Body of pancreas (tissue), 4 donors: Measurements from ENCODE around the gene OR7G2. TPM values are rescaled to one million over a fixed set of nuclear protein-coding genes. Genes with fewer than 3 reads are reported as not detected.

Experiments used
- ATAC-seq: fragments of 150-250 bp; one replicate; pipeline ENCODE4 v1.9.1; 2016
- DNase-seq, 4 donors: peaks; one replicate each; pipeline ENCODE4 v3.0.0-alpha.2; 2019
- H3K27ac ChIP-seq, 4 donors: fragments of 200-600 bp; sonication (generic); 1 replicate in 3 of 4; 2 replicates in 1 of 4; pipeline versions ENCODE4 v1.5.1 to v1.6.1; 2016 to 2019; ENCODE audit warnings: mild to moderate bottlenecking in 1 of 4, mixed read lengths in 1 of 4, moderate library complexity in 1 of 4
- H3K27me3 ChIP-seq, 2 donors: fragments of 200-600 bp; sonication (generic); one replicate each; pipeline ENCODE4 v1.6.0; 2016; ENCODE audit warnings: mild to moderate bottlenecking in 1 of 2
- H3K36me3 ChIP-seq, 2 donors: fragments of 200-600 bp; sonication (generic); replicated peaks in 1 of 2; 2 replicates each; pipeline ENCODE4 v1.5.1; 2016; ENCODE audit warnings: low read depth in 2 of 2; ENCODE audit not compliant: insufficient read depth in 1 of 2
- H3K4me1 ChIP-seq: fragments of 200-600 bp; sonication (generic); one replicate; pipeline ENCODE4 v1.6.0; 2016
- H3K4me3 ChIP-seq, 2 donors: fragments of 200-600 bp; sonication (generic); 1 replicate in 1 of 2; 2 replicates in 1 of 2; pipeline ENCODE4 v1.5.1; 2016 to 2019
- H3K9me3 ChIP-seq, 3 donors: fragments of 200-600 bp; sonication (generic); 1 replicate in 2 of 3; 2 replicates in 1 of 3; pipeline ENCODE4 v1.5.1; 2016
- POLR2A ChIP-seq, 3 donors: fragments of 450-650 bp; IDR thresholded peaks; one replicate each; pipeline ENCODE4 v1.6.1; 2016; ENCODE audit warnings: antibody characterized with exemption in 3 of 3, mild to moderate bottlenecking in 2 of 3
- WGBS, 2 donors: methylation state at CpG; one replicate each; pipeline ENCODE4 v1.1.5; 2017; 5-methylcytosine and 5-hydroxymethylcytosine counted together
- intact Hi-C: fragments of 100-400 bp; cut with DNase I; formaldehyde crosslinking; loops from one replicate; pipeline ENCODE4 v1.15.1; 2023
- total RNA-seq, 2 donors: library from RNA; depleted of rRNA; stranded (reverse); fragments of >200 nt; gene quantifications; one replicate each; pipeline ENCODE4 v1.1.0, GENCODE V29; 2016
- TF ChIP-seq, protein P1 (sequence below), 7 experiments: fragments of 450-650 bp in 4 of 7; fragments of 200-600 bp in 3 of 7; sonication (generic) in 3 of 7; IDR thresholded peaks; one replicate each; pipeline ENCODE4 v1.5.1; 2016 to 2019; ENCODE audit warnings: antibody characterized with exemption in 7 of 7

The OR7G2 gene
- total RNA-seq, 2 donors from 2014 or later: not detected

DNA sequence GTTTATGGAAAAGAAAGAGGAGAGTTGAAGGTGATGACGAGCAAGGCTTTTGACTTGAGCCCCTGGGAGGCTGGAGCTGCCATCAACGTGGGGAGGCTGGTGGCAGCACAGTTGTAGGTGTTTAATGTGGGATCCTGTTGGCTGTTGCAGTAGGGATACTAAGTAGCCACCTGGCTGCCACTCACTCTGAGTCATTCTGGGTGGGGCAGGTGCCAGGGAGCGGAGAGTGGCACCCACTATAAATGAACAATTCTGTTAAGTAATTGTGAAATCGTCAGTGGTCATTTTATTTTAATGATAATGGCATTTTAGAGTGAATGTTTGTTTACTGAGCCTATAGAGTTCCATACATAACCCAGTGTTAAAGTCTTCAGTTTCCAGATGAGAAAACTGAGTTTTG is 42.7 kb upstream of the OR7G2 start:
- intact Hi-C loops: no loop called here
- ATAC-seq: no peak
- no peak for DNase-seq
- H3K4me1 ChIP-seq: no peaks in the 10 kb centered on the region
- no peak overlapping the region for H3K4me3 ChIP-seq
- TF ChIP-seq, protein P1, sequence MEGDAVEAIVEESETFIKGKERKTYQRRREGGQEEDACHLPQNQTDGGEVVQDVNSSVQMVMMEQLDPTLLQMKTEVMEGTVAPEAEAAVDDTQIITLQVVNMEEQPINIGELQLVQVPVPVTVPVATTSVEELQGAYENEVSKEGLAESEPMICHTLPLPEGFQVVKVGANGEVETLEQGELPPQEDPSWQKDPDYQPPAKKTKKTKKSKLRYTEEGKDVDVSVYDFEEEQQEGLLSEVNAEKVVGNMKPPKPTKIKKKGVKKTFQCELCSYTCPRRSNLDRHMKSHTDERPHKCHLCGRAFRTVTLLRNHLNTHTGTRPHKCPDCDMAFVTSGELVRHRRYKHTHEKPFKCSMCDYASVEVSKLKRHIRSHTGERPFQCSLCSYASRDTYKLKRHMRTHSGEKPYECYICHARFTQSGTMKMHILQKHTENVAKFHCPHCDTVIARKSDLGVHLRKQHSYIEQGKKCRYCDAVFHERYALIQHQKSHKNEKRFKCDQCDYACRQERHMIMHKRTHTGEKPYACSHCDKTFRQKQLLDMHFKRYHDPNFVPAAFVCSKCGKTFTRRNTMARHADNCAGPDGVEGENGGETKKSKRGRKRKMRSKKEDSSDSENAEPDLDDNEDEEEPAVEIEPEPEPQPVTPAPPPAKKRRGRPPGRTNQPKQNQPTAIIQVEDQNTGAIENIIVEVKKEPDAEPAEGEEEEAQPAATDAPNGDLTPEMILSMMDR (IDR thresholded peaks at IDR 0.05): no peak
- TF ChIP-seq POLR2A (IDR thresholded peaks at IDR 0.05): no peak
- no peak overlapping the region for H3K27ac ChIP-seq
- no peaks in the 10 kb centered on the region for H3K27me3 ChIP-seq
- H3K9me3 ChIP-seq: peaks cover 0 to 7% (median 0%) of the 10 kb centered on the region in 3 donors
- peaks cover 0 to 5% of the 10 kb centered on the region in 2 donors for H3K36me3 ChIP-seq
- 89 to 94% methylated on average over 4 of the region's 4 CpGs for WGBS, 2 donors

DNA sequence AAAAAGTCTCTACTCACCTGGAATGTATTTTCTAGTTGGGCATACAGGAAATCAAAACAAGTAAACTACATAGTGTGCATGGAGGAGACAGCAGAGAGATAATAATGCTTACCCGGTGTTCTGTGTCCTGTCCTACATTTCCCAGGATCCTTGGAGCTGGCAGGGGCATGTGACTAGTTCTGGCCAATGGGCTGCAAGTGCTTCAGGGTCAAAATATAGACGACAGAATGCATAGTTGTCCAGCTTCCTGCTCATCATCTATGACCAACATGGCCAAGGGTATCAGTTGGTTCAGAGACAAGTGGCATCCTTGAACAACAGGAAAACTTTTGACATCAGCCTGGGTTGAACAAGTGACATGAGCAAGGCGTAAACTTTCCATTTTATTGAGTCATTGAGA is 41.4 kb upstream of the OR7G2 start:
- Histone ChIP-seq H3K4me3 (no peak overlapping the region), H3K4me1 (no peaks in the 10 kb centered on the region), H3K27me3 (no peaks in the 10 kb centered on the region), H3K9me3 (peaks cover 0 to 12% (median 0%) of the 10 kb centered on the region in 3 donors), H3K36me3 (peaks cover 0 to 5% of the 10 kb centered on the region in 2 donors), H3K27ac (no peak overlapping the region)
- DNase-seq (no peak), ATAC-seq (no peak)
- intact Hi-C loops: no loop called here
- TF ChIP-seq POLR2A (IDR thresholded peaks at IDR 0.05): no peak
- TF ChIP-seq, protein P1 (IDR thresholded peaks at IDR 0.05): no peak
- 96 to 97% methylated on average over 3 of the region's 3 CpGs for WGBS, 2 donors

DNA sequence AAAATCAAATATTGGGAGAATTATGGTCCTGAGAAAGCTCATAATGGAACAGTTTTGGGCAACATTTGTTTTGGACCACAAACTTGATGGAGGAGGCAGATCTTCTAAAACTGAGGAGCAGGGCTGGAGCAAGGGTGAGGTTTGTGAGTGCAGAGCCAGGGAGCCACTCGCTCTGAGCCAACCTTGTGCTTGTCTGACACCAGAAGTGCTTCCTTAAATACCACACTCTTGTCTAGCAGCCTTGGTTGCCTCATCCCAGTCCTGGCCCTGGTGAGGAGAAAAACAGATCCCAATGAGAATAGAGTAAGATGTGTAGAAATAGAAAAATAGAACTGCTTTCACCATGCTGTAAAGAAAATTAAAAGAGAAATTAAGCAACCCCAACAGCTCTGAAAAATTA is 39.6 kb upstream of the OR7G2 start:
- Histone ChIP-seq H3K4me1 (peaks cover 8% of the 10 kb centered on the region), H3K27me3 (no peaks in the 10 kb centered on the region), H3K9me3 (peaks cover 0 to 8% (median 0%) of the 10 kb centered on the region in 3 donors), H3K27ac (no peak overlapping the region), H3K4me3 (no peak overlapping the region), H3K36me3 (no peaks in the 10 kb centered on the region)
- ATAC-seq: no peak
- DNase-seq: no peak
- TF ChIP-seq, protein P1 (IDR thresholded peaks at IDR 0.05): no peak
- no peak for TF ChIP-seq POLR2A (IDR thresholded peaks at IDR 0.05)
- 90 to 100% methylated on average over 1 of the region's 1 CpG for WGBS, 2 donors
- intact Hi-C loops: no loop called here

DNA sequence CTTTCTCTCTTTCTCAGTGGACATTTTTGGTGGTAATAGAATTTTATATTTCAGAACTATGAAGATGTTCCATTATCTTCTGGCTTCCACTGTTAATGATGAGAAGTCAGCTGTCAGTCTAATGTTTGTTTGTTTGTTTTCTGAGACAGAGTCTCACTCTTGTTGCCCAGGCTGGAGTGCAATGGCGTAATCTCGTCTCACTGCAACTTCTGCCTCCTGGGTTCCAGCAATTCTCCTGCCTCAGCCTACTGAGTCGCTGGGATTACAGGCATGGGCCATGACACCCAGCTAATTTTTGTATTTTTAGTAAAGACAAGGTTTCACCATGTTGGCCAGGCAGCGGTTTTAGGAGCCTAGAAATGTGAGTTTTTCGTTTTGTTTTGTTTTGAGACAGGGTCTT is 37.6 kb upstream of the OR7G2 start:
- TF ChIP-seq, protein P1 (IDR thresholded peaks at IDR 0.05): no peak
- no peak for TF ChIP-seq POLR2A (IDR thresholded peaks at IDR 0.05)
- Histone ChIP-seq H3K27me3 (no peaks in the 10 kb centered on the region), H3K4me3 (no peak overlapping the region), H3K36me3 (no peaks in the 10 kb centered on the region), H3K27ac (no peak overlapping the region), H3K4me1 (peaks cover 18% of the 10 kb centered on the region), H3K9me3 (peaks cover 0 to 8% (median 0%) of the 10 kb centered on the region in 3 donors)
- no peak for DNase-seq
- ATAC-seq: no peak
- WGBS, 2 donors: 95 to 98% methylated on average over 5 of the region's 5 CpGs
- intact Hi-C loops: no loop called here

DNA sequence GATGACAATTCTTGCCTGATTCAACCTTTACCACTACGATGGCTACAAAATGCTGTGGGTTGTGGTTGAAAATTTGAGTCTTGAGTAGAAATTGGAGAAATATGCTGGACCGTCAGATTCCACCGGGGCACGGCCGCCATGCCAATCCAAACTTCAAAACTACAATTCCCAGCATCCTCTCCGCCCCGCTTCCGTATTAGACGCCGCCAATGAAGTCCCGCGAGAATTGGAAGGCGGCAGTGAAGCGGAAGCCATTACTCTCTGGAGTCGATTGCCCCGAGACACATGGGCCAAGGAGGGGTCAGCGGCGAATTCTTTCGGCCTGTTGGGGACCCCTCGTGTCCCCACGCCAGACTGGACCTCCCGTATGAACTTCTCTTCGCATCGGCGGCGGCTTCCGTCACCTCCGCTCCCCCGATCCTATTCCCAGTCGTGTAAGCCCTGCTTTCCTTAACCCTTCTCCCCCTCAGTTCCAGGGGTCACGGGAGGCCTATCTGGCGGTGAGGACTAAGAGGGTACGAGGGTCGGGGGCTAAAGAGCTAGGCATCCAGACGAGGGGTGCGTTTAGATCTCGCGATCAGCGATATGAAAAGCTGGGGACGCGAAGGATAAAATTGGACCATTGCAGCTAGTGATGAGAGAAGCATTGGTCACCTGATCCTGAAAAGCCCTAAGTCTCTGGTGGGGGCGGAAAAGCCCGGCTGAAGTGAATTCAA is 33.0 kb upstream of the OR7G2 start, which contains the start of gene ZNF317:
ZNF317 (plus strand) TSS at position 239 of the 716 bp plus-strand sequence. CDS start 15,620 bp downstream, outside the sequence.
- intact Hi-C loops: no loop called here
- TF ChIP-seq, protein P1 (IDR thresholded peaks at IDR 0.05): no peak
- peak in 2 of 3 donors; percentile 66 to 70 for TF ChIP-seq POLR2A (IDR thresholded peaks at IDR 0.05)

More for the DNA sequence above, 33.0 kb upstream of the OR7G2 start, which contains the start of gene ZNF317:
- H3K9me3 ChIP-seq: peaks cover 0 to 8% (median 0%) of the 10 kb centered on the region in 3 donors
- H3K27me3 ChIP-seq: no peaks in the 10 kb centered on the region
- H3K27ac ChIP-seq: peak within 1 kb of the TSS; percentile 78 to 85 (median 79)
- ATAC-seq (peak; percentile 95), DNase-seq (peak; percentile 92 to 96 (median 94))
- peaks cover 18% of the 10 kb centered on the region for H3K4me1 ChIP-seq
- 1% methylated on average over 21 to 43 of the region's 43 CpGs for WGBS, 2 donors
- no peaks in the 10 kb centered on the region for H3K36me3 ChIP-seq
- peak within 1 kb of the TSS; percentile 66 to 82 for H3K4me3 ChIP-seq
